HG03520 (cell line): ENCODE results near the gene PDZRN4.

Experiments
- ATAC-seq: cut with Tn5 transposase; IDR thresholded peaks from one replicate; pipeline ENCODE4 v1.9.1; 2021; ENCODE audit warnings: mild to moderate bottlenecking, moderate library complexity; ENCODE audit not compliant: unreplicated experiment

PDZRN4 gene

DNA sequence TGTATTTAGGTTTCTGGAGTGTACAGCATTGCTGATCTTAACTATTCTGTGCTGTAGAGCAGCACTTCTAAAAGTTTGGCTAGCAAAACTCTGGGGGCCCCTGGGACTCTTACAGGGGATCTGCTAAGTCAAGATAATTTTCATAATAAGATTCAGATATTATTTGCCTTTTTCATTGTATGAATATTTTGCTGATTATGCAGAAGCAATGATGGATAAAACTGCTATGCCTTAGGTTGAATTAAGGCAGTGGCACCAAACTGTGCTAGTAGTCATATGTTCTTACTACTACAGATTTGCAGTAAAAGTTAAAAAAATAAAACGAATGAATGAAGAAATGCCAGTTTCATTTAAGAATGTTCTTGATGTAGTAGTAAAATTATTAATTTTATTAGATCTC is 160.1 kb downstream of the PDZRN4 start:
- no peak for ATAC-seq

DNA sequence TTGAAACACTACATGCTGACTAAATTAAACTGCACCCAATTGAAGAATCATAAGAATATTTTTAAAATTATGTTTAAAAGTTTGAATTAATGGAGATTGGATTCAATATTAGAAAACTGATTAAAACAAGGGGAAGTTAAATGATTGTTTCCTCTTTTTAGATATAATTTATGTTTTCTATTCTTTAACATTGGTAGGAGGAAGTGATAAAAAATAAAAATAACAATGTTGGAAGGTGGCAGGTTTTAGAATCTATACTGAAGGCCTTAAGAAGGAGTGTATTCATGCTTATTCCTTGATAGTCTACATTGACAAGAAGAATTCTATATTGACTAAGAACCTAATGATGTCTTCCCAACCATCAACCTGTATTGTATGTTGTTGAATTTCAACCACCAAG is 168.1 kb downstream of the PDZRN4 start:
- no peak for ATAC-seq

GRCh38 chr12:41361738-41362137 is 173.6 kb downstream of the PDZRN4 start:
- ATAC-seq, result no peak

GRCh38 chr12:41362510-41362909 is 174.4 kb downstream of the PDZRN4 start:
- no peak for ATAC-seq

- ATAC-seq, result no peak
Observed at GRCh38 chr12:41362931-41363330, 174.8 kb downstream of the PDZRN4 start.

- no peak for ATAC-seq
Observed at GRCh38 chr12:41364211-41364610, 176.1 kb downstream of the PDZRN4 start.

DNA sequence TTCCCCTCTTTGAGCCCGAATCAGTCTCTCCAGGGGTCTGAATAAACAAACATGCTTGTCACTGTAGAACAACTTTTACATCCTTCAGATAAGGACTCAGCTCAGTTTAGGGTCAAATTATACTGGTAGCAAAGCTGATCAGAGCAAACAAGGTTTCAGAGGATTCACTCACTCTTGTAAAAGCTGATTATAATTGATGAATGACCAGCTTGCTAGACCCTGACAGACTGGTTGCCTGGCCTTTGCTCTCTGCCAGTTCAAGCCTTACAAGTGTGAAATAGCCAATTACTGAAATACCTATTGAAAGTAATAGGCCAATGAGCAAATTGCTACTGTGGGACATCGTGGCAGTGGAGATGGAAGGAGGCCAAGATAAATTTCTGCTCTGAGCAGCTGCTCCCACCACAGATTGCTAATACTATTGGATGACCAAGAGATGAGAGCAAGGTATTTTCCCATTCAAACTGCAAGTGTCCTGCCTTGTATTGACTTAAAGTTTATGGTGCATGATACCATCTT is 177.6 kb downstream of the PDZRN4 start:
- ATAC-seq, result no peak

DNA sequence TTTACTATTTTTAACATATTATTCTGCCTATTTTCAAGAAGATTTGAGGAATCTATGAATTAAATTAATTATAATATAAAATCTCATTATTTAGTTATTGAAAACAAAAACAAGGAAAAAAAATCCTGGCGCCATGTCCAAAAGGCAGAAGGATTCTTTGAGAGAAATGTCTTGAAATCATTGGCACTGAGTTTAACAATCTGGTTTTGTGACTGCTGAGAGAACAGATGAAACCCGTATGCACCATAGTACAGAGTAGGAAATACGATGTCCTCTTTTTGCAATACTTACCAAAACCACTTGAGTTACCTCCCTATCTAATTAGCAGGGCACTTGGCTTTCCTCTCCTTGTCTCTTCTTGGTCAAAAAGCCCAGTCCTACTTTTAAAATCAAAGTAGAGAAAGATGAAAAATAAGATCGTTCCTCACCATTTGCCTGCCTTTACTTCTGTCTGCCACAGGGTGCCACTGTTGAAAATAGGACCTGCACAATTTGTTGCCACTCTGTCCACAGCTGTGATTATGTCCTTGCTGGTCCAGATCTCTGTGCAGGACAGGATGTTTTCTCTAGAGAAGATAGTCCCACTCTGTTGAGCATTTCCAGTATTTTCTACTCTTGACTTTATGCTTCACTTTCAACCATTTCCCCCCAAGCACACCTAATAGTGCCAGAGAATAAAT is 179.7 kb downstream of the PDZRN4 start:
- ATAC-seq, result no peak

DNA sequence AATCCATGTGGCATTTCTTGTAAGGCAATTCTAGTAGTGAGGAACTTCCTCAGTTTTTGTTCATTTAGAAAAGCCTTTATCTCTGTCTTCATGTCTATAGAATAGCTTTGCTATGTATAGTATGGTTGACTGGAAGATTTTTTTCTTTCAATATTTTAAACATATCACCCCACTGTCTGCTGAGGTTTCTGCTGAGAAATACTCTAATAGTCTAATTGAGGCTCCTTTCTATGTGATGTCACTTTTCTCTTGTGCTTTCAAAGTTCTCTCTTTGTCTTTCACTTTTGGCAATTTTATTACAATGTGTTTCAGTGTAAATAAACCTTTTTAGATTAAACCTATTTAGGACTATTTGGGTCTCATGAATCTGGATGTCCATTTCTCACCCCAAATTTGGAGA is 192.8 kb downstream of the PDZRN4 start:
- no peak for ATAC-seq

GRCh38 chr12:41402801-41403200 is 214.7 kb downstream of the PDZRN4 start:
- ATAC-seq, result no peak

- no peak for ATAC-seq
Observed at GRCh38 chr12:41407232-41407799, 219.2 kb downstream of the PDZRN4 start.

GRCh38 chr12:41409628-41410027 is 221.5 kb downstream of the PDZRN4 start:
- no peak for ATAC-seq

DNA sequence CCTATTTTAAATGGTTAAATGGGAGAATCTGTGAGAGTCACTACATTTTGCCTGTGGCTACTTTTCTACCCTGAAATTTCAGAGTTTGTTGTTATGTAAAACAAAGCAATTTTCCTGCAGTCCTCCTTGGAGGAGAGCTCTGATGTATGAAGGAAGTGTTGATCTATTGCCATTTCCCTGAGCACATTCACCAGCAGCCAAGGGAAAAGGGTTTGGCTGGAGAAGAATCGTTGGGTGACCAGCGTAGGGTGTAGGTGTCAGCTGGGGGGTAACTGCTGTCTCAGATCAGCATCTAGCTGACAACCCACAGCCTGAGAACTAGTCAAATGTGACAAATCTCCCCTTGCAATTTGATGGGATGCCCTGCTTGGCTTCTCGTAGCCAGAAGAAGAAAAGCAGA is 230.5 kb downstream of the PDZRN4 start:
- ATAC-seq, result no peak

- no peak for ATAC-seq
Observed at GRCh38 chr12:41419131-41419893, 231.2 kb downstream of the PDZRN4 start.

DNA sequence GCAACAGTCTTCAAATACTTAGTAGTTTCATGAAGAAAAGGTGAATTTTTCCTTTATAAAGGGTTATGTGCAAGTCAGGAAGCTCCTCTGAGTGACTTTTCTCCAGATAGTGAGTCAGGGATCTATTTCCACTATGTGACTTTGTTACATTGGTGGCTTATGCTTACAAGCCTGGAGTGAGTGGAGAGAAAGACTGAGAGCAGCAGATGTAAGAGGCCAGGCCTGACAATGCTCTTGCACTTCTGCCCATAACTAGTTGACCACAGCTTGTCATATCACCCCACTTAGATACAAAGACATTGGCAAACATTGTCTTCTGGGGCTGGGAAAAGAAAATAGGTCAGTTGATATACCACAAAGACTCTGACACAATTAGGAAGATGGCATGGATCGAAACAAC is 236.5 kb downstream of the PDZRN4 start:
- no peak for ATAC-seq

DNA sequence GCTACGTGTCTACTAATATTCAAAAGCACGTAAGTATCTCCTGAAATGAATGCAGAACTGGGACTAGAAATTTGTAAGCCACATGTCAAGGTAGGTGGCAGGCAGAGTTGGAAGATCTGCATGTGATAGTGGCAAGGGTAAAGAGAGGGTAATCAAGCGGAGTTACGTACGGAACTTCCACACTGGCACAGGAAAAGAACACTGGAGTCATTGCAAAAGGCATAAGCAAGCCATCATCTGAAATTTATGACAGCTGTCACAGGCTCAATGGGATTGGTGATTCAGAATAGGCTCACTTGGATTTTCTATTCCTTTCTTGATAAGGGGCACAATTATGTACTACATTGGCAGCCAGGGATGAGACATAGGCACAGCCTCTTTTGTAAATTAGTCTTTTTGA is 245.3 kb downstream of the PDZRN4 start:
- no peak for ATAC-seq

- no peak for ATAC-seq
Observed at GRCh38 chr12:41436076-41436475, 248.0 kb downstream of the PDZRN4 start.

DNA sequence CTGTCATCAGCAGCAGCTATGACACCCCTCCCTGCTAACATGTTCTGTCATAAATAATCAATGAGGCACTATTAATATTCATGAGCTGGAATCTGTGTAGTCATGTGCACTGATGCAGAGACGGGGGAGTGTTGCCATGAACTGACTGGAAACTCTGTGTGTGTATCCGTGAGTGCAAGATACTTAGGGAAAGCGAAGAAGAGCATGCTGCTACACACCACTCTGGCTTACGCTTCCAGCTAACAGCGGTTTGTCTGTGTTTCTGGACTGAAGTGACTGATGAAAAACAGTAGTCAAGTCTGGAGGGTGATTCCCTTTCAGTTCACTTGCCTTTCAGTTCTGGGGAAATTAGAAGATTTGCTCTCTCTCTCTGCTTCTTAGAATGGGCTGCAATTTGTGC is 249.4 kb downstream of the PDZRN4 start:
- no peak for ATAC-seq

GRCh38 chr12:41438854-41439541 is 250.9 kb downstream of the PDZRN4 start:
- no peak for ATAC-seq

GRCh38 chr12:41439801-41440200 is 251.7 kb downstream of the PDZRN4 start:
- no peak for ATAC-seq

DNA sequence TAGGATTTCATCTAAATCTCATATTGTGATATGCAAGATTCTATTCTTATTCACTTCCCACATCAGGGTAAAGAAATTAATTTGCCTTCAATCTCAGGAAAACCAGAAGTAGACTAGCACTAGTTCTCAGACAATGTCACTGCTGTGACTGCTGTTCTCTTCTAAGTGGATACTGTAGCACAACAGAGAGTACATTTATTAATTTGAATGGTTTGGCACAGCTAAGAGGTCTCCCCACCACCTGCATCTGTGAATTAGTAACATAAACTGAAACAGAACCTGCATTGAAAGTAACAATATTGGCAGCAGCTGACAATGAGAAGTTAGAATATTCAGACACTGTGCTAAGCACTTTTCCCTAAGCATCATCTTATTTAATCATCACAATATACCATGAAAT is 253.1 kb downstream of the PDZRN4 start:
- no peak for ATAC-seq
